Measurements from ENCODE around the gene SULT2B1. TPM values are rescaled to one million over a fixed set of nuclear protein-coding genes. Genes with fewer than 3 reads are reported as not detected.

Gene SULT2B1
- total and polyA plus RNA-seq, 2 donors (not counting 1 experiment from before 2014, with no cell fraction given) = 0.10 to 0.33 TPM

- TF ChIP-seq, protein P1, sequence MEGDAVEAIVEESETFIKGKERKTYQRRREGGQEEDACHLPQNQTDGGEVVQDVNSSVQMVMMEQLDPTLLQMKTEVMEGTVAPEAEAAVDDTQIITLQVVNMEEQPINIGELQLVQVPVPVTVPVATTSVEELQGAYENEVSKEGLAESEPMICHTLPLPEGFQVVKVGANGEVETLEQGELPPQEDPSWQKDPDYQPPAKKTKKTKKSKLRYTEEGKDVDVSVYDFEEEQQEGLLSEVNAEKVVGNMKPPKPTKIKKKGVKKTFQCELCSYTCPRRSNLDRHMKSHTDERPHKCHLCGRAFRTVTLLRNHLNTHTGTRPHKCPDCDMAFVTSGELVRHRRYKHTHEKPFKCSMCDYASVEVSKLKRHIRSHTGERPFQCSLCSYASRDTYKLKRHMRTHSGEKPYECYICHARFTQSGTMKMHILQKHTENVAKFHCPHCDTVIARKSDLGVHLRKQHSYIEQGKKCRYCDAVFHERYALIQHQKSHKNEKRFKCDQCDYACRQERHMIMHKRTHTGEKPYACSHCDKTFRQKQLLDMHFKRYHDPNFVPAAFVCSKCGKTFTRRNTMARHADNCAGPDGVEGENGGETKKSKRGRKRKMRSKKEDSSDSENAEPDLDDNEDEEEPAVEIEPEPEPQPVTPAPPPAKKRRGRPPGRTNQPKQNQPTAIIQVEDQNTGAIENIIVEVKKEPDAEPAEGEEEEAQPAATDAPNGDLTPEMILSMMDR (conservative IDR thresholded peaks at IDR 0.05 in 1 of 2, IDR thresholded peaks at IDR 0.05 in 1 of 2; ENCODE audit: low read depth in 1 of 2, low read length in 2 of 2) = no peak
- no peak for TF ChIP-seq EZH2 (IDR thresholded peaks at IDR 0.05; ENCODE audit: low read length, missing control alignments)
- no peaks in the 10 kb centered on the region for H3K36me3 ChIP-seq (ENCODE audit: control insufficient read depth, insufficient read depth, low read length)
- DNase-seq (ENCODE audit: low read depth in 2 of 2) = peak; percentile 60 to 77
- H3K9ac ChIP-seq (ENCODE audit: insufficient read depth, low read length) = no peak overlapping the region
- H3K79me2 ChIP-seq (ENCODE audit: control insufficient read depth, insufficient read depth, low read length) = no peaks in the 10 kb centered on the region
- no peaks in the 10 kb centered on the region for H4K20me1 ChIP-seq (ENCODE audit: control insufficient read depth, extremely low read depth, insufficient read depth, low read length)
- no peaks in the 10 kb centered on the region for H3K27me3 ChIP-seq (ENCODE audit: control insufficient read depth, insufficient read depth, low read length)
- no peak overlapping the region for H3K27ac ChIP-seq (ENCODE audit: insufficient read depth, low read length)
- peaks cover 3% of the 10 kb centered on the region for H3K4me1 ChIP-seq (ENCODE audit: control insufficient read depth, extremely low read depth, insufficient read depth, low read length)
- no peak overlapping the region for H3K4me3 ChIP-seq (replicated peaks in 1 of 4; ENCODE audit: control extremely low read depth in 1 of 4, insufficient read depth in 1 of 4, low read depth in 3 of 4, low read length in 4 of 4)
- H3K4me2 ChIP-seq (ENCODE audit: extremely low read depth, insufficient read depth, low read length) = no peak overlapping the region
- H3K9me3 ChIP-seq (ENCODE audit: control insufficient read depth, insufficient read depth, low read depth, low read length) = no peaks in the 10 kb centered on the region
- H2AFZ ChIP-seq (ENCODE audit: low read length) = no peak overlapping the region
Observed at GRCh38 chr19:48553676-48554384, 1.9 kb downstream of the SULT2B1 start.

- TF ChIP-seq, protein P1 (conservative IDR thresholded peaks at IDR 0.05 in 1 of 2, IDR thresholded peaks at IDR 0.05 in 1 of 2; ENCODE audit: low read depth in 1 of 2, low read length in 2 of 2) = no peak
- TF ChIP-seq EZH2 (IDR thresholded peaks at IDR 0.05; ENCODE audit: low read length, missing control alignments) = no peak
- no peak for DNase-seq (ENCODE audit: low read depth in 2 of 2)
- H3K4me1 ChIP-seq (ENCODE audit: control insufficient read depth, extremely low read depth, insufficient read depth, low read length) = peaks cover 3% of the 10 kb centered on the region
- H3K79me2 ChIP-seq (ENCODE audit: control insufficient read depth, insufficient read depth, low read length) = no peaks in the 10 kb centered on the region
- no peak overlapping the region for H2AFZ ChIP-seq (ENCODE audit: low read length)
- H3K27ac ChIP-seq (ENCODE audit: insufficient read depth, low read length) = no peak overlapping the region
- no peaks in the 10 kb centered on the region for H3K9me3 ChIP-seq (ENCODE audit: control insufficient read depth, insufficient read depth, low read depth, low read length)
- H3K9ac ChIP-seq (ENCODE audit: insufficient read depth, low read length) = no peak overlapping the region
- no peaks in the 10 kb centered on the region for H4K20me1 ChIP-seq (ENCODE audit: control insufficient read depth, extremely low read depth, insufficient read depth, low read length)
- H3K4me3 ChIP-seq (replicated peaks in 1 of 4; ENCODE audit: control extremely low read depth in 1 of 4, insufficient read depth in 1 of 4, low read depth in 3 of 4, low read length in 4 of 4) = no peak overlapping the region
- H3K27me3 ChIP-seq (ENCODE audit: control insufficient read depth, insufficient read depth, low read length) = no peaks in the 10 kb centered on the region
- H3K36me3 ChIP-seq (ENCODE audit: control insufficient read depth, insufficient read depth, low read length) = no peaks in the 10 kb centered on the region
- H3K4me2 ChIP-seq (ENCODE audit: extremely low read depth, insufficient read depth, low read length) = no peak overlapping the region
Observed at GRCh38 chr19:48554385-48555091, 2.6 kb downstream of the SULT2B1 start.

GRCh38 chr19:48556163-48556562 is 4.2 kb downstream of the SULT2B1 start:
- H3K27ac ChIP-seq (ENCODE audit: insufficient read depth, low read length) = no peak overlapping the region
- H4K20me1 ChIP-seq (ENCODE audit: control insufficient read depth, extremely low read depth, insufficient read depth, low read length) = no peaks in the 10 kb centered on the region
- peaks cover 3% of the 10 kb centered on the region for H3K4me1 ChIP-seq (ENCODE audit: control insufficient read depth, extremely low read depth, insufficient read depth, low read length)
- H3K27me3 ChIP-seq (ENCODE audit: control insufficient read depth, insufficient read depth, low read length) = no peaks in the 10 kb centered on the region
- H2AFZ ChIP-seq (ENCODE audit: low read length) = no peak overlapping the region
- no peak overlapping the region for H3K9ac ChIP-seq (ENCODE audit: insufficient read depth, low read length)
- H3K4me2 ChIP-seq (ENCODE audit: extremely low read depth, insufficient read depth, low read length) = no peak overlapping the region
- no peak overlapping the region for H3K4me3 ChIP-seq (replicated peaks in 1 of 4; ENCODE audit: control extremely low read depth in 1 of 4, insufficient read depth in 1 of 4, low read depth in 3 of 4, low read length in 4 of 4)
- DNase-seq (ENCODE audit: low read depth in 2 of 2) = peak; percentile 62 to 68
- H3K79me2 ChIP-seq (ENCODE audit: control insufficient read depth, insufficient read depth, low read length) = no peaks in the 10 kb centered on the region
- H3K36me3 ChIP-seq (ENCODE audit: control insufficient read depth, insufficient read depth, low read length) = no peaks in the 10 kb centered on the region
- no peak for TF ChIP-seq EZH2 (IDR thresholded peaks at IDR 0.05; ENCODE audit: low read length, missing control alignments)
- TF ChIP-seq, protein P1 (conservative IDR thresholded peaks at IDR 0.05 in 1 of 2, IDR thresholded peaks at IDR 0.05 in 1 of 2; ENCODE audit: low read depth in 1 of 2, low read length in 2 of 2) = no peak
- no peaks in the 10 kb centered on the region for H3K9me3 ChIP-seq (ENCODE audit: control insufficient read depth, insufficient read depth, low read depth, low read length)

Data from fibroblast of lung (primary cell).